DND-41 (cell line): Measurements from ENCODE around the gene ABI3.

ENCODE experiments used
- ATAC-seq: fragments of 200-7000 bp; cut with Tn5 transposase; 3 replicates; pipeline ENCODE4 v1.9.1; 2021; ENCODE audit warnings: low read depth; ENCODE audit not compliant: insufficient read depth
- DNase-seq: peaks from one replicate; pipeline ENCODE4 v3.0.0-alpha.2; 2020
- H2AFZ ChIP-seq: 2 replicates; pipeline ENCODE4 v1.6.0; 2012; ENCODE audit warnings: low read depth, low read length
- H3K27ac ChIP-seq: 2 replicates; pipeline ENCODE4 v1.5.1; 2012; ENCODE audit warnings: low read length, inconsistent platforms
- H3K27me3 ChIP-seq: fragments of 200-600 bp; sonication (generic); 2 replicates; pipeline ENCODE4 v1.6.0; 2012; ENCODE audit warnings: low read length, mild to moderate bottlenecking, inconsistent platforms; ENCODE audit not compliant: insufficient read depth, poor library complexity
- H3K36me3 ChIP-seq: 2 replicates; pipeline ENCODE4 v1.5.1; 2012; ENCODE audit warnings: low read length, inconsistent platforms; ENCODE audit not compliant: insufficient read depth
- H3K4me1 ChIP-seq: 2 replicates; pipeline ENCODE4 v1.5.1; 2012; ENCODE audit warnings: mild to moderate bottlenecking, low read length; ENCODE audit not compliant: insufficient read depth
- H3K4me2 ChIP-seq: 2 replicates; pipeline ENCODE4 v1.6.0; 2012; ENCODE audit warnings: mild to moderate bottlenecking, moderate library complexity, low read length, inconsistent platforms; ENCODE audit not compliant: insufficient read depth
- H3K4me3 ChIP-seq, 2 experiments: fragments of 200-600 bp in 1 of 2; shearing (Covaris generic) in 1 of 2; 2 replicates each; pipeline ENCODE4 v1.5.1; 2012 to 2016; ENCODE audit warnings: inconsistent platforms in 2 of 2, low read length in 2 of 2, mild to moderate bottlenecking in 2 of 2, low read depth in 1 of 2, moderate library complexity in 1 of 2
- H3K79me2 ChIP-seq: 2 replicates; pipeline ENCODE4 v1.6.0; 2012; ENCODE audit warnings: low read length, inconsistent platforms; ENCODE audit not compliant: insufficient read depth
- H3K9ac ChIP-seq: 2 replicates; pipeline ENCODE4 v1.6.0; 2012; ENCODE audit warnings: low read depth, mild to moderate bottlenecking, inconsistent platforms, low read length, moderate library complexity
- H3K9me3 ChIP-seq: 2 replicates; pipeline ENCODE4 v1.5.1; 2012; ENCODE audit warnings: low read length, moderate library complexity, mild to moderate bottlenecking, inconsistent platforms; ENCODE audit not compliant: insufficient read depth, severe bottlenecking
- H4K20me1 ChIP-seq: 2 replicates; pipeline ENCODE4 v1.6.0; 2012; ENCODE audit warnings: low read length; ENCODE audit not compliant: insufficient read depth
- CTCF ChIP-seq: IDR thresholded peaks from 2 replicates; pipeline ENCODE4 v1.5.1; 2012; ENCODE audit warnings: borderline replicate concordance, low read length, moderate library complexity, mild to moderate bottlenecking; ENCODE audit not compliant: poor library complexity, severe bottlenecking; ENCODE audit errors: extremely low read depth
- EZH2 ChIP-seq: IDR thresholded peaks from 3 replicates; pipeline ENCODE4 v1.6.1; 2012; ENCODE audit warnings: borderline replicate concordance, low read depth, mild to moderate bottlenecking, moderate library complexity, low read length, inconsistent platforms; ENCODE audit not compliant: severe bottlenecking

The ABI3 gene

GRCh38 chr17:49224997-49225337 is 14.5 kb downstream of the ABI3 start:
- no peaks in the 10 kb centered on the region; the same call in 1 of the 2 replicates for H3K4me1 ChIP-seq
- H3K27ac ChIP-seq = no peak overlapping the region
- H2AFZ ChIP-seq = no peak overlapping the region
- H3K79me2 ChIP-seq = no peaks in the 10 kb centered on the region
- no peak overlapping the region for H3K4me3 ChIP-seq
- no peak overlapping the region for H3K4me2 ChIP-seq
- no peaks in the 10 kb centered on the region for H3K9me3 ChIP-seq
- TF ChIP-seq EZH2 (no peak), CTCF (no peak)
- ATAC-seq (no peak), DNase-seq (no peak)
- peaks cover 6% of the 10 kb centered on the region for H3K27me3 ChIP-seq
- H4K20me1 ChIP-seq = peaks cover 4% of the 10 kb centered on the region; the same call in 1 of the 2 replicates
- H3K36me3 ChIP-seq = peaks cover 8% of the 10 kb centered on the region
- no peak overlapping the region for H3K9ac ChIP-seq

GRCh38 chr17:49225554-49226236 is 15.2 kb downstream of the ABI3 start:
- Histone ChIP-seq H2AFZ (no peak overlapping the region), H3K4me3 (no peak overlapping the region), H3K4me2 (no peak overlapping the region), H3K4me1 (peaks cover 7% of the 10 kb centered on the region), H3K36me3 (peaks cover 4% of the 10 kb centered on the region; the same call in 1 of the 2 replicates), H3K27ac (no peak overlapping the region), H3K9ac (no peak overlapping the region), H3K27me3 (peaks cover 10% of the 10 kb centered on the region), H3K79me2 (no peaks in the 10 kb centered on the region), H4K20me1 (peaks cover 4% of the 10 kb centered on the region; the same call in 1 of the 2 replicates), H3K9me3 (no peaks in the 10 kb centered on the region)
- ATAC-seq = no peak
- no peak for DNase-seq
- TF ChIP-seq CTCF (no peak), EZH2 (no peak)

- peaks cover 18% of the 10 kb centered on the region for H3K27me3 ChIP-seq
- ATAC-seq (no peak), DNase-seq (no peak)
- H3K27ac ChIP-seq = no peak overlapping the region
- peaks cover 4% of the 10 kb centered on the region; the same call in 1 of the 2 replicates for H3K36me3 ChIP-seq
- H3K4me2 ChIP-seq = no peak overlapping the region
- peaks cover 14% of the 10 kb centered on the region for H3K4me1 ChIP-seq
- H2AFZ ChIP-seq = no peak overlapping the region
- H3K79me2 ChIP-seq = no peaks in the 10 kb centered on the region
- TF ChIP-seq CTCF (no peak), EZH2 (no peak)
- no peak overlapping the region for H3K9ac ChIP-seq
- no peak overlapping the region for H3K4me3 ChIP-seq
- no peaks in the 10 kb centered on the region for H3K9me3 ChIP-seq
- H4K20me1 ChIP-seq = peaks cover 4% of the 10 kb centered on the region; the same call in 1 of the 2 replicates
These were observed 16.4 kb downstream of the ABI3 start for GRCh38 chr17:49226771-49227435.
